ENCODE measurements around the gene HAPLN3. TPM values are rescaled to one million over a fixed set of nuclear protein-coding genes. Genes with fewer than 3 reads are reported as not detected.
A peak's percentile ranks its signal among the peaks of the same experiment; 100 is the strongest.

The HAPLN3 gene
- total and polyA plus RNA-seq, 9 donors, result 2.7 to 10.0 (median 3.9) TPM

DNA sequence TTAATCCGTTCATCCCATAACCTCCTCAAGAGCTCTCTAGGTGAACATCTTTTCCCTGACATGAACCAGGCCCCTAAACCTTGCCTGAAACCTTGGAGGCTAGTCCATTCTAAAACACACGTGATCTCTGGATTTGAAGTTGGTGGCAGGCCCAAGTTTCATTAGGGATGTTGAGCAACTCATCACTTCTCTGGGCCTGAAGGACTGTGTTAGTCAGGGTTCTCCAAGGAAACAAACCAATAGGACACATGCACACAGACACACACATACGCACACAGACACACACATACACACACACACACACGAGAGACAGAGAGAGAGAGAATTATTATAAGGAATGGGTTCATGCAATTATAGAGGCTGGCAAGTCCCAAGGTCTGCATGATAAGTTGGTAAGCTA is 60.2 kb downstream of the HAPLN3 start:
- no peak for DNase-seq
- intact Hi-C loops (cut with DNase I), result loop anchor here (5.0 to 10.0 kb wide), 4 partner anchors 178 to 360 kb away; partner anchors contain the start of gene AEN (in 2 of the 4)
- Histone ChIP-seq H3K36me3 (no peaks in the 10 kb centered on the region), H3K4me1 (ENCODE audit: insufficient read depth) (no peaks in the 10 kb centered on the region), H3K27me3 (no peaks in the 10 kb centered on the region), H3K27ac (no peak overlapping the region), H3K9me3 (no peaks in the 10 kb centered on the region), H3K4me3 (no peak overlapping the region)
- no peak for TF ChIP-seq CTCF (IDR thresholded peaks at IDR 0.05)
- TF ChIP-seq POLR2A (IDR thresholded peaks at IDR 0.05), result no peak
- TF ChIP-seq EP300 (IDR thresholded peaks at IDR 0.05), result no peak
- 91 to 93% (median 91%) methylated on average over 4 of the region's 4 CpGs for WGBS, 3 donors

DNA sequence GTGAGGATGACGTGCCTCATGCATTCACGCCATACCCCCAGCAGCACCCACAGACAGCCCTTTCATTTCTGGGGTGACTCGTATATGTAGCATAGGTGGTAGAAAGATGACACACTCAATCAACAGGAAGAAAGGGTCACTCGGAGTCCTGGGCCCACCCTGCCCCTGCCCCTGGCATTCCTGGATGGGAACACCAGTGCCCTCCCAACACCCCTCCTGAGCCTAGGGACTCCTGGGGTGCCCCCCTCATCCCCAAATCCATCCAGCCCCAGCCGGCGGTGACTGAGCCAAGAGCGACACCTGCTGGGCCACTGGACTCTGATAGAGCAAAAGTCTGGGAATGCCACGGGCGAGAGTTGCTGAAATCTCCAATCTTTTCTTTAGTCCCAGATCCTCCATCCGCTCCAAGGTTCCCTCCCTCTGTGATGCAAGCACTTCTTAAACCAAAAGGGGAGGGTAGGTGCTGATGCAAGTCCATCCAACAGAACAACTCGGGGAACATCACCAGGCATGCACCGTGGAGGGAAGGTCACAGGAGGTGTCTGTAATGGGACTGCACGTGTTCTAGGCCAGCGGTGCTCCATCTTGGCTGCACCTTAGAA is 61.0 kb downstream of the HAPLN3 start:
- H3K36me3 ChIP-seq, result no peaks in the 10 kb centered on the region
- H3K4me1 ChIP-seq (ENCODE audit: insufficient read depth), result no peaks in the 10 kb centered on the region
- peak; percentile 58 to 83 (median 74) for DNase-seq
- peak overlapping the region in 1 of 2 donors; percentile 17 for H3K27ac ChIP-seq
- H3K9me3 ChIP-seq, result no peaks in the 10 kb centered on the region
- no peak overlapping the region for H3K4me3 ChIP-seq
- TF ChIP-seq POLR2A (IDR thresholded peaks at IDR 0.05) (no peak), CTCF (IDR thresholded peaks at IDR 0.05) (peak; percentile 42 to 68 (median 50))
- WGBS, 3 donors, result 50 to 53% (median 52%) methylated on average over 14 of the region's 14 CpGs
- no peaks in the 10 kb centered on the region for H3K27me3 ChIP-seq
- intact Hi-C loops (cut with DNase I), result loop anchor here in 3 of 4 donors (5.0 to 10.0 kb wide), 4 partner anchors 177 to 360 kb away; partner anchors contain the start of gene AEN (in 2 of the 3)

- DNase-seq, result no peak
- H3K36me3 ChIP-seq, result no peaks in the 10 kb centered on the region
- H3K4me3 ChIP-seq, result no peak overlapping the region
- H3K4me1 ChIP-seq (ENCODE audit: insufficient read depth), result no peaks in the 10 kb centered on the region
- no peak for TF ChIP-seq EP300 (IDR thresholded peaks at IDR 0.05)
- no peaks in the 10 kb centered on the region for H3K9me3 ChIP-seq
- H3K27ac ChIP-seq, result peak overlapping the region; percentile 17 to 45
- 31 to 43% (median 35%) methylated on average over 8 of the region's 8 CpGs for WGBS, 3 donors
- intact Hi-C loops (cut with DNase I), result loop anchor here in 3 of 4 donors (5.0 to 10.0 kb wide), 4 partner anchors 176 to 359 kb away; partner anchors contain the start of gene AEN (in 2 of the 3)
- H3K27me3 ChIP-seq, result no peaks in the 10 kb centered on the region
These were observed 61.6 kb downstream of the HAPLN3 start for GRCh38 chr15:88833731-88834100.

DNA sequence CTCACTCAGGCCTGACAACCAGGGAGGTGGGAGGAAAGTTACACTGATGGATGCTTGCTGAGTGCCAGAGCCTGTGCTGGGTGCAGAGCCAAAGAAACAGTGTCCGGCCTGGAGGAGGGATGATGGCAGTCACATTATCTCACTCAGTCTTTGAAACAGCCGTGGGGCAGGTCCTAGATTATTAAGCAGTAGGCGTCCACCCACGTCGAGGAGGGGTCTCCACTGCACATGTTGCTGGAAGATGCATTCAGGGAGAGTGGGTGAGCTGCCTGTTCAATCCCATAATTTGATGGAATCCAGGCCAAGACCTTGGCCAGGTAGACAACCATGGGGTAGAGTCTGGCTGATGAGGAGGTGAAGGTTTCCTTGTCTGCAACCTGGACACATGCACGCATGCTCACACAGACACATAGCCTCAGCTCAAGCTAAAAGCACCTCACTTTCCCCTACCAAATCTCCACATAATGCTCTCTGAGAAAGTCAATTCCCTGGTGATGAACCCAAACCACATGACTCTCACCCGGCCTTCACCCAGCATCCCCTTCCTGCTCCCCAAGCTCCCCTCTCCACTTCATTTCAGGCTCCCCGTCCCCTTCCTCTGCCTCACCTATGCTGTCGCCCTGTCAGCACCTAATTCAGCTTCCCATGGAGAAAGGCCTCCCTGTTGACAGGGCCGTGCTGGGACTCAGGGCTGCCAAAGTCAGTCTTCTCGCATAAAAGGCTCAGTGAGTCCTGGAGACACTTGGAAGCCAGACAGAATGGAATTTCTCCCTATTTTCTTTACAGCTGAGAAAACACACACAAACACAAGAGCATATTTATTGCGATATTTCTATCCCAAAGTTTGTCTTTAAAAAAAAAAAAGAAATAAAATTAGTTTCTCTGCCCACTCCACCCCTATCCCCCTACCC is 62.3 kb downstream of the HAPLN3 start:
- WGBS, 3 donors, result 52 to 64% (median 53%) methylated on average over 12 of the region's 12 CpGs
- H3K9me3 ChIP-seq, result no peaks in the 10 kb centered on the region
- H3K27ac ChIP-seq, result peak overlapping the region; percentile 17 to 45
- intact Hi-C loops (cut with DNase I), result loop anchor here in 3 of 4 donors (5.0 to 10.0 kb wide), 4 partner anchors 176 to 358 kb away; partner anchors contain the start of gene AEN (in 2 of the 3)
- no peaks in the 10 kb centered on the region for H3K4me1 ChIP-seq (ENCODE audit: insufficient read depth)
- TF ChIP-seq POLR2A (IDR thresholded peaks at IDR 0.05), result no peak
- no peak for TF ChIP-seq EP300 (IDR thresholded peaks at IDR 0.05)
- no peak for TF ChIP-seq CTCF (IDR thresholded peaks at IDR 0.05)
- no peak for DNase-seq
- H3K4me3 ChIP-seq, result no peak overlapping the region
- H3K27me3 ChIP-seq, result no peaks in the 10 kb centered on the region
- no peaks in the 10 kb centered on the region for H3K36me3 ChIP-seq

Data from ovary (tissue), 9 donors.